ENCODE results near the gene SPNS1.

SPNS1 gene

GRCh38 chr16:28946681-28947080 lies 27.9 kb upstream of the SPNS1 start:
- H3K27ac ChIP-seq (ENCODE audit: low read length), result no peak overlapping the region
- H3K4me3 ChIP-seq (ENCODE audit: low read length), result no peak overlapping the region
- no peaks in the 10 kb centered on the region for H3K9me3 ChIP-seq (ENCODE audit: insufficient read depth, low read length)
- no peak overlapping the region for H3K9ac ChIP-seq (ENCODE audit: low read length)
- H3K36me3 ChIP-seq (replicated peaks; ENCODE audit: low read depth, low read length), result no peaks in the 10 kb centered on the region
- H2AFZ ChIP-seq (ENCODE audit: low read depth, low read length), result no peak overlapping the region
- H4K20me1 ChIP-seq (ENCODE audit: insufficient read depth, low read length), result no peaks in the 10 kb centered on the region
- TF ChIP-seq EZH2phosphoT487 (IDR thresholded peaks at IDR 0.05; ENCODE audit: low read depth) (no peak), CTCF (IDR thresholded peaks at IDR 0.05; ENCODE audit: low read depth, low read length) (no peak)
- H3K4me2 ChIP-seq (ENCODE audit: low read length), result no peak overlapping the region
- peaks cover 9% of the 10 kb centered on the region for H3K79me2 ChIP-seq (ENCODE audit: low read length)
- H3K4me1 ChIP-seq (ENCODE audit: low read length), result peaks cover 18% of the 10 kb centered on the region; the same call in 1 of the 2 replicates
- 0 out of 2 replicates have a peak, but pooled peaks cover 4% of the 10 kb centered on the region for H3K27me3 ChIP-seq (ENCODE audit: low read depth, low read length)

GRCh38 chr16:28950648-28951409 lies 23.7 kb upstream of the SPNS1 start, which contains the start of gene NFATC2IP:
NFATC2IP (plus strand) TSS chr16:28950937; CDS start chr16:28951012, 75 bp downstream.
- H3K27me3 ChIP-seq (ENCODE audit: low read depth, low read length), result 0 out of 2 replicates have a peak, but pooled peaks cover 4% of the 10 kb centered on the region
- TF ChIP-seq CTCF (IDR thresholded peaks at IDR 0.05; ENCODE audit: low read depth, low read length) (no peak), EZH2phosphoT487 (IDR thresholded peaks at IDR 0.05; ENCODE audit: low read depth) (no peak)
- peak within 1 kb of the TSS; percentile 91 for H3K4me3 ChIP-seq (ENCODE audit: low read length)
- H3K9ac ChIP-seq (ENCODE audit: low read length), result peak within 1 kb of the TSS; percentile 98
- peak within 1 kb of the TSS; percentile 89 for H2AFZ ChIP-seq (ENCODE audit: low read depth, low read length)
- H4K20me1 ChIP-seq (ENCODE audit: insufficient read depth, low read length), result no peaks in the 10 kb centered on the region
- H3K27ac ChIP-seq (ENCODE audit: low read length), result peak within 1 kb of the TSS; percentile 61
- peaks cover 32% of the 10 kb centered on the region for H3K36me3 ChIP-seq (replicated peaks; ENCODE audit: low read depth, low read length)
- H3K4me2 ChIP-seq (ENCODE audit: low read length), result peak within 1 kb of the TSS; percentile 97
- no peaks in the 10 kb centered on the region for H3K9me3 ChIP-seq (ENCODE audit: insufficient read depth, low read length)
- H3K4me1 ChIP-seq (ENCODE audit: low read length), result peaks cover 27% of the 10 kb centered on the region
- peaks cover 38% of the 10 kb centered on the region for H3K79me2 ChIP-seq (ENCODE audit: low read length)

GRCh38 chr16:28951410-28951943 lies 23.1 kb upstream of the SPNS1 start:
- Histone ChIP-seq H3K27ac (ENCODE audit: low read length) (peak overlapping the region; percentile 61), H3K79me2 (ENCODE audit: low read length) (peaks cover 38% of the 10 kb centered on the region)

More at GRCh38 chr16:28951410-28951943, 23.1 kb upstream of the SPNS1 start:
- H4K20me1 ChIP-seq (ENCODE audit: insufficient read depth, low read length), result no peaks in the 10 kb centered on the region
- peak overlapping the region; percentile 91 for H3K4me3 ChIP-seq (ENCODE audit: low read length)
- H3K4me2 ChIP-seq (ENCODE audit: low read length), result peak overlapping the region; percentile 97
- peak overlapping the region; percentile 98 for H3K9ac ChIP-seq (ENCODE audit: low read length)
- H3K36me3 ChIP-seq (replicated peaks; ENCODE audit: low read depth, low read length), result peaks cover 39% of the 10 kb centered on the region
- H2AFZ ChIP-seq (ENCODE audit: low read depth, low read length), result no peak overlapping the region
- H3K9me3 ChIP-seq (ENCODE audit: insufficient read depth, low read length), result no peaks in the 10 kb centered on the region
- peaks cover 24% of the 10 kb centered on the region for H3K4me1 ChIP-seq (ENCODE audit: low read length)
- H3K27me3 ChIP-seq (ENCODE audit: low read depth, low read length), result 0 out of 2 replicates have a peak, but pooled peaks cover 4% of the 10 kb centered on the region
- TF ChIP-seq EZH2phosphoT487 (IDR thresholded peaks at IDR 0.05; ENCODE audit: low read depth), result no peak
- no peak for TF ChIP-seq CTCF (IDR thresholded peaks at IDR 0.05; ENCODE audit: low read depth, low read length)
